Esophagus muscularis mucosa (tissue), 3 donors: ENCODE measurements around the gene GTF2I.
"Not testable (repeated sequence)": the region's sequence is repeated elsewhere in the genome, so short reads cannot be mapped to it uniquely, and the experiment has no call there.

ENCODE experiments used
- CTCF ChIP-seq, 3 experiments: fragments of 200-600 bp in 2 of 3; fragments of 450-650 bp in 1 of 3; sonication (generic) in 2 of 3; IDR thresholded peaks; one replicate each; pipeline ENCODE4 v1.5.1; 2017 to 2019; ENCODE audit warnings: antibody characterized with exemption in 3 of 3, mild to moderate bottlenecking in 2 of 3, moderate library complexity in 1 of 3
- EP300 ChIP-seq: sonication (generic); formaldehyde crosslinking; IDR thresholded peaks from one replicate; pipeline ENCODE4 v1.6.1; 2017; ENCODE audit warnings: antibody characterized with exemption

DNA sequence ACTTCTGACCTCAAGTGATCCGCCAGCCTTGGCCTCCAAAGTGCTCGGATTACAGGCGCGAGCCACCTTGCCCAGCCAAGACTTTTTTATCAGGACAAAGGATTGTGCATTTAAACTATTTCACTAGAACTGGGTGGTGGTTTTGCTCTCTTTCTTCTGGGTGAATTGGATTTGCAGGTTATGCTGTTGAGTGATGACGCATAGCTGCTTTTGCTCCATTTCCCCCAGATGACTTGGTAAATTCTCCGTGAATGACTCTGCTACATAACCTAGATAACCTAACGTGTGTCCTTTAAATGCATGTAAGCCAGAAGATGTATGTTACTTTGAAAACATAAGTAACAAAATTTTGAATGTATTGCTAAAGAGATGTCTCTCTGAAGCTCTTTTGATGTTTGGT is 100.8 kb downstream of the GTF2I start:
- TF ChIP-seq CTCF (IDR thresholded peaks at IDR 0.05); EP300: not testable (repeated sequence)
